LNCAP (cell line): Measurements from ENCODE around the gene EVA1B.

Experiments used
- CTCF ChIP-seq: fragments of 450-650 bp; IDR thresholded peaks from 2 replicates; pipeline ENCODE4 v1.5.1; 2017; ENCODE audit warnings: mild to moderate bottlenecking

The EVA1B gene

DNA sequence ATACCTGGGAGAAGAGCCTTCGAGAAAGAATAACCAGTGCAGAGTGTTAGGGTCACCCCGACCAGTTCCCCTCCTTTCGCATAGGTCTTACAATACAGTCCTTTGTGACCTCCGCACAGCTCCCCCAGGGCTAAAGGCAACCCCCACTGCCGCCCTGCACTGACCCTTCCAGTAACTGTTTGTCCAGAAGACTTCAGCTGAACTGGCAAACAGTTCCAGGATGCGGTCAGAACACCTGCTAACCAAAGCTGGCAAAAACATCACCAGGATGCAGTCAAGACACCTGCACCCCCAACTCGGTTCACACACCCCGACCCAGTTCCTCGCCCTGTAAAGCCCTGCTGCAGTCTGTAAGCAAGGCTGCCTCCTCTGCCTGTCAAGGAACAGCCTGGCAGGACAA is 6.4 kb upstream of the EVA1B start:
- TF ChIP-seq CTCF = no peak

- TF ChIP-seq CTCF = no peak
Measured at GRCh38 chr1:36328713-36329112, 5.3 kb upstream of the EVA1B start.

DNA sequence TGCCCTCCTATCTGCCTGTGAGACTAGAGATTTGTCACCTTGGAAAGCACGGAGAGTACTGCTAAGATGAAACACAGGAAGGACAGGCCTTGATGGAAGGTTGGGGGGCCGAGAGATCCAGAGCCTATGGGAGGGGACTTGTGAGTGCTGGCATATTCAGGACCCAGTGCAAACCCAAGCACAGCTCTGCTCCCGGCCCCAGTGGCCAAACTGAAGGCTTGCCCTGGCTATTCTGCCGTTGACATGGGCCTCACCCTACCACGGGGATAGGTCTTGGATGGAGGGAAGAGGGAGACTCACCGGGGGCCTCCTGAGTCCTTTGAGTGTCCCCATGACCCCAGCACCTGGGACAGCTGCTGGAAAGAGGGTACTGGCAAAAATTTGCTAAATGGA is 4.6 kb upstream of the EVA1B start:
- no peak for TF ChIP-seq CTCF

- no peak for TF ChIP-seq CTCF
Measured at GRCh38 chr1:36327421-36328087, 4.1 kb upstream of the EVA1B start.

DNA sequence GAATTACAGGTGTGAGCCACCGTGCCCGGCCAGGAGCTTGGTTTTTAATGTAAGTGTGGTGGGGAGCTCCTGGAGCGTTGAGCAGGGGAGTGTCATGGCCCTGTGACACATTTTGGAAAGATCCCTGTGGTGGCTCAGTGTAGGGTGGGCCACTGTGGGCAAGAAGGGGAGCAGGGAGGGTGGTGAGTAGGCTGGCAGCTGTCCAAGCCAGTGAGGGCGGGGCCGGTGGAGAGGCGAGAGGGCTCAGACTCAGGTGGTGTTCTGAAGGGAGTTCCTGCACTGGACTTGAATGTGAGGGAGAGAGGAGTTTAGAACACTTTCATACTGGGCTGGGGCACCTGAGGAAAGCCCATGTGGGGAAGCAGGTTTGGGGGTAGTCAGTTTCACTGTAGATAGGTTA is 3.1 kb upstream of the EVA1B start:
- no peak for TF ChIP-seq CTCF

- TF ChIP-seq CTCF = no peak
Measured at GRCh38 chr1:36324353-36324703, 883 bp upstream of the EVA1B start.

- TF ChIP-seq CTCF = no peak
Measured at GRCh38 chr1:36322786-36323635, 434 bp downstream of the EVA1B start.
